ENCODE data around the gene ENPP6.
"Not testable (repeated sequence)": the region's sequence is repeated elsewhere in the genome, so short reads cannot be mapped to it uniquely, and the experiment has no call there.

The ENPP6 gene

DNA sequence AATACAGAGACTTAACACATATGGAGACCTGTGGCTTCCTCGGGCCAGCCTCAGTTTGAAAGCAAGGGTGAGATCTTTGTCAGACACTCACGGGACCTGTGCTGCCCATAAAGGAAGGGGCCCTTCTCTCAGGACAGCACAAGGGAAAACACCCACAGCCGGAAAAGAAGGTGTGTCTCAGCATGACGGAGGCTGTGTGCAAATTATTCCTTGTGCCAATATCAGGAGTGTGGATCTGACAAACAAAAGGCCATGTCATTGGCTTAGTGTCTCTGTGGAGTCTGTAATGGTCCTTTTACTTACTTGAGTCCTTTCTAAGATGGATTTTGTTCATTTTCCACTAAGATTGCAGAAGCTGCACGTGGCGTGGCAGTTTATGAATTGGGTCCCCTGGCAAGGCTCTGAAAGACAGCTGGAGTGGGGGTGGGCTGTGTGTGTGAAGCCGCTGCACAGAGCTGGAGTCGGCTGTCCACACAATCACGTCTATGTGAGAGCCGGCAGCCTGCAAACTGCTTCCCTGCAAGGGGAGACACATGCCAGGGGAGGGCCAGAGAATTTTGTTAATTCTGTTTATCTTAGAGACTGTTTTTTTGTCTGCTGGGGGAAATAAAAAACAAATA, 1.9 kb downstream of the ENPP6 start:
- H3K9me3 Mint-ChIP-seq = peaks cover 3 to 6% of the 10 kb centered on the region in 2 donors
- peaks cover 21 to 25% of the 10 kb centered on the region in 2 donors for H3K27me3 Mint-ChIP-seq
- DNase-seq (no peak), ATAC-seq (replicated peaks) (no peak)
- no peaks in the 10 kb centered on the region for H3K4me1 Mint-ChIP-seq
- no peak overlapping the region for H3K4me3 Mint-ChIP-seq
- H3K27ac Mint-ChIP-seq = no peak overlapping the region
- H3K36me3 Mint-ChIP-seq = no peaks in the 10 kb centered on the region

DNA sequence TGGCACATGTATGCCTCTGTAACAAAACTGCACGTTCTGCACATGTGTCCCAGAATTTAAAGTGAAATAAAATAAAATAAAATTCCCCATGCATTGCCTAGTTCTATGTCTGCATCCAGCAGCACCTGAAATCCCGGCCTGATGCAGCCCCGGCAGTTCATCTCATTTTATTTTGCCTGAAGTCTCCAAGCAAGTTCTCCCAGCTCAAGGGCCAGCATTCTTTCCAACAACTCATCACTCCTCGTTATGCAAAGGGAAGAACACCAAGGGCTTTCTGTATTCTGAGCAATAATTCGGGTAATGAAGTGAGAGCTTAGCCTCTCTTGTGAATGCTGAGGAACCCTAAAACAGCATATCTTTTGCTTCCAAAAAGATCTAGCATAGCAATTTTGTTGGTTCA, 2.7 kb downstream of the ENPP6 start:
- Mint-ChIP-seq H3K4me3 (no peak overlapping the region), H3K27ac (no peak overlapping the region), H3K4me1 (no peaks in the 10 kb centered on the region), H3K9me3 (peaks cover 3 to 6% of the 10 kb centered on the region in 2 donors), H3K36me3 (no peaks in the 10 kb centered on the region), H3K27me3 (peaks cover 21 to 25% of the 10 kb centered on the region in 2 donors)
- no peak for ATAC-seq (replicated peaks)
- no peak for DNase-seq

DNA sequence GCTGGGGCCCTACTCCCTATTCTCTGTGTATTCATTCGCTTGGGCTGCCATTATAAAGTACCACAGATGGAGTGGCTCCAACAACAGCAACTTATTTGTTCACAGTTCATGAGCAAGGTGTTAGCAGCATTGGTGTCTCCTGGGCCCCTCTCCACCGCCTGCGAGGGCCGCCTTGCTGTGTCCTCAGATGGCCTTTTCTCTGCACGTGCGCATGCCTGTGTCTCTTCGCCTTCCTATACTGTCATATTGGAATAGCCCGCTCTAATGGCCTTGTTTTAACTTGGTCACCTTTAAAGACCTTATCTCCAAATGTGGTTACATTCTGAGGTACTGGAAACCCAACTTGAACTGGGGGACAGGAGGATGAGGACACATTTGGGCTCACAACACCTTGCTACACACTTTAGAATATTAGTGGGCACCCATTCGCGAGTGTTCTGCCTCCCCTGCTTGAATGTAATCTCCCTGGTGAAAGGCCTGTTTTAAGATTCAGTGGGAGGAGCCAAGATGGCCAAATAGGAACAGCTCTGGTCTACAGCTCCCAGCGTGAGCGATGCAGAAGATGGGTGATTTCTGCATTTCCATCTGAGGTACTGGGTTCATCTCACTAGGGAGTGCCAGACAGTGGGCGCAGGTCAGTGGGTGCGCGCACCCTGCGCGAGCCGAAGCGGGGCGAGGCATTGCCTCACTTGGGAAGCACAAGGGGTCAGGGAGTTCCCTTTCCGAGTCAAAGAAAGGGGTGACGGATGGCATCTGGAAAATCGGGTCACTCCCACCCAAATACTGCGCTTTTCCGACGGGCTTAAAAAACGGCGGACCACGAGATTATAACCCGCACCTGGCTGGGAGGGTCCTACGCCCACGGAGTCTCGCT, 9.7 kb downstream of the ENPP6 start:
- peaks cover 27 to 30% of the 10 kb centered on the region in 2 donors for H3K27me3 Mint-ChIP-seq
- not testable (repeated sequence) for H3K4me3 Mint-ChIP-seq; H3K36me3 Mint-ChIP-seq; H3K27ac Mint-ChIP-seq; H3K9me3 Mint-ChIP-seq; DNase-seq; H3K4me1 Mint-ChIP-seq; ATAC-seq (replicated peaks)

DNA sequence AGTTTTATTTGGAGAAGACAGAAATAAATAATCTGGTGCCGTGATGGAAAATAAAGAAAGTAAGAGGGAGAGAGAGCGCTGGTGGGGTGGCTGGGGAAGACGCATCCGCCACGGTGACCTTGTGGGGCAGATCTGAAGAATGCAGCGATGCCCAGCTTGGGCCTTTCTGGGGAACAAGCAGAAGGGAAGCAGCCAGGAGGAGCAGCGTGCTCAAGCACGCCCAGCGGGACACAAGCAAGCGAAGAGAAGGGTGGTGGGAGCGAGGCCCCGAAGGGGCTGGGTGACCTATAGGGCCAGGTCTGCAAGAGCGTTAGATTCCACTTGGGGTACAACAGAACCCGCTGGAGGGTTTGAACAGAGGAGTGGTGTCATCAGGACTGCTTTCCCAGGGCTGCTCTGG, 12.4 kb downstream of the ENPP6 start:
- ATAC-seq (replicated peaks) (no peak), DNase-seq (no peak)
- H3K4me3 Mint-ChIP-seq = no peak overlapping the region
- peaks cover 37% of the 10 kb centered on the region in 2 donors for H3K27me3 Mint-ChIP-seq
- H3K27ac Mint-ChIP-seq = no peak overlapping the region
- peaks cover 0 to 1% of the 10 kb centered on the region in 2 donors for H3K4me1 Mint-ChIP-seq
- peaks cover 0 to 3% of the 10 kb centered on the region in 2 donors for H3K36me3 Mint-ChIP-seq
- H3K9me3 Mint-ChIP-seq = peaks cover 0 to 3% of the 10 kb centered on the region in 2 donors

DNA sequence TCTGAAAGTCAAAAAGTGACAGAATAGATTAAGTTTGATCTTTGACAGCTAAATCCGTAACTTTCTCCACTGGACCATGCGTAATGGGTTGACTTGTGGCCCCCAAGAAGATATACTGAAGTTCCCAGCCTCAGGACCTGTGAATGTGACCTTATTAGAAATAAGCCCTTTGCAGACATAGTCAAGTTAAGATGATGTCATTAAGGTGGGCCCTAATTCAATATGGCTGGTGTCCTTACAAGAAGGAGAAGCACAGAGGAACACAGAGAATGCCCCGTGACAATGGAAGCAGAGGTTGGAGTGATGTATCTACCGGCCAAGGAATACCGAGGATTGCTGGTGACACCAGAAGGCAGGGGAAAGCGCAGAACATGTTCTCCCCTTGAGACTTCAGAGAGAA, 14.4 kb downstream of the ENPP6 start:
- Mint-ChIP-seq H3K9me3 (peaks cover 0 to 3% of the 10 kb centered on the region in 2 donors), H3K4me1 (peaks cover 0 to 1% of the 10 kb centered on the region in 2 donors), H3K36me3 (peaks cover 0 to 3% of the 10 kb centered on the region in 2 donors), H3K27ac (no peak overlapping the region), H3K4me3 (no peak overlapping the region), H3K27me3 (peaks cover 35 to 36% of the 10 kb centered on the region in 2 donors)
- no peak for ATAC-seq (replicated peaks)
- no peak for DNase-seq

DNA sequence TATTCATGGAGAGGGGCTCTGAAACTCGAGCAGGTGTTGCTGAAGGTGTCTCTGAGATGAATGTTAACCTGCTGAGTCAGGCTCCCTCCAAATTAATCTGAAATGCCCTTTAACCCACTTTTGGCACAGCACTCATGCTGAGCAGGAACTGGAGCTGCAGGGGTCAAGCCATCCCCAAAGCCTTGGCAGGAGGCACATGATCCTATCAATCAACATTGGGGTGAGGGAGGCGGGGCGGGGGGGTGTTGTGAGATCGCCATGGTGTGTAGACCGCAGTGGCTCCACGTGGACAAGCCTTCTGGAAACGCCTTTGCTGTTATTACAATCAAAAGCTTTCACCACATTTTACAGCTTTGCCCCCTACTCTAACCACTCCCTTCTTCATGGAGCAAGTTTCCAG, 16.5 kb downstream of the ENPP6 start:
- no peak for ATAC-seq (replicated peaks)
- H3K27ac Mint-ChIP-seq = peak overlapping the region; percentile 82
- no peak overlapping the region for H3K4me3 Mint-ChIP-seq
- H3K36me3 Mint-ChIP-seq = peaks cover 0 to 3% of the 10 kb centered on the region in 2 donors
- peaks cover 0 to 1% of the 10 kb centered on the region in 2 donors for H3K4me1 Mint-ChIP-seq
- peaks cover 29 to 35% of the 10 kb centered on the region in 2 donors for H3K27me3 Mint-ChIP-seq
- no peaks in the 10 kb centered on the region for H3K9me3 Mint-ChIP-seq
- no peak for DNase-seq

DNA sequence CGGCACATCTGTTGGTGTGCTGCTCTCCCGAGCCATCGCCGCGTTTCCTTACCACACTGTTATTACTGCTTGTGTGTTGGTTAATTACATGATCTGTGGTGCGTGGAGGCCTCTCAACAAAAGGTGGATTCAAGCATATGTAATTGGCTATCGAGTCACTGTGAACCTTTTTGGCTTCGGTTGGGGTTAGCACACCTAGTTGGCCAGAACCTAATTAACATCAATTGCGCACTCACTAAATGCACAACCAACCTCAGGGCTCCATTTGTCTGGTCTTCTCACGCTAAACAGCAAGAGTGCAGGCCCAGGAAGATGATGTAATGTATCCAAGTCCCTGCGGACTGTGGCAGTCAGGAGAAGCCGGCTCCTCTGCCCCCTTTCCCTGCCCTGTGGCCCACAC, 17.4 kb downstream of the ENPP6 start:
- Mint-ChIP-seq H3K27me3 (peaks cover 27 to 36% of the 10 kb centered on the region in 2 donors), H3K4me1 (peaks cover 0 to 1% of the 10 kb centered on the region in 2 donors), H3K27ac (no peak overlapping the region), H3K4me3 (no peak overlapping the region), H3K9me3 (no peaks in the 10 kb centered on the region), H3K36me3 (peaks cover 0 to 3% of the 10 kb centered on the region in 2 donors)
- DNase-seq = no peak
- ATAC-seq (replicated peaks) = no peak

DNA sequence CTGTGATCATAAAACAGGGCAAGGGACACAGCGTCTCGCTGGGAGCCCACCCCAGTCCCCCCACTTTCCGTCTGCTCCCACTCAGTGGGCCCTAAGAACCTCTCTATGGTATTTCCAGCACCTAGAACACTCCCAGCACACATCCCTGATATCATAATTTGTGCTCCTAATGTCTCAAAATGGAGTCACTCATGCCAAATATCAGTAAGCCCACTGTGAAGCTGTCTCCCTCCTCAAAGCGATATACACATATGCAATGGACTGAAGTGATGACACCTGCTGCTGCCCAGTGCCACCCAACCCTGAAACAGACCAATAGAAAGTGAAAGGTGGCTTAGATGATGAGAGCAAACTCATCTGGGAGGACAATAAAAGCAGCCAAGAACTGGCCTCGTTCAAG, 17.9 kb downstream of the ENPP6 start:
- H3K4me1 Mint-ChIP-seq = peaks cover 0 to 1% of the 10 kb centered on the region in 2 donors
- no peak overlapping the region for H3K27ac Mint-ChIP-seq
- no peaks in the 10 kb centered on the region for H3K9me3 Mint-ChIP-seq
- H3K4me3 Mint-ChIP-seq = no peak overlapping the region
- DNase-seq (no peak), ATAC-seq (replicated peaks) (no peak)
- H3K36me3 Mint-ChIP-seq = no peaks in the 10 kb centered on the region
- peaks cover 27 to 33% of the 10 kb centered on the region in 2 donors for H3K27me3 Mint-ChIP-seq

DNA sequence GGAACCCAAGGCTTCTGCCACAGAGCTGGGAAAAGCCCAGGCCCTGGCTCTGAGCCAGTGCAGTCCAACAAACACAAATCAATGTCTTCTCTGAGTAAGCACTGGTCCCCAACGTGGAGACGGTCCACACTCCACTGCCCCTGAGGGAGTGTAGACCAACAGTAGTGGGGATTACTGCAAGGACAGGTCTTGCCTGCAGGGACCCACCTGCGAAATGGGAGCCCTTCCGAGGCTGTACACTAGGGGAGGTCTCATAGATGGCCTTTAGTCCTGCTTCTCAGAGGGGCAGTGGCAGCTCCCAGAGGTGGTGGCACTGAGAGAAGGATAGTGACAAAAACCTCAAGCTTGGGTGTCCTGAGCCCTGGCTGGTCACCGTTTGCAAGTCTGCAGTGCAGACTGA, 19.5 kb downstream of the ENPP6 start:
- DNase-seq (no peak), ATAC-seq (replicated peaks) (no peak)
- Mint-ChIP-seq H3K27ac (no peak overlapping the region), H3K27me3 (peaks cover 23 to 35% of the 10 kb centered on the region in 2 donors), H3K9me3 (no peaks in the 10 kb centered on the region), H3K4me1 (peaks cover 0 to 1% of the 10 kb centered on the region in 2 donors), H3K4me3 (no peak overlapping the region), H3K36me3 (no peaks in the 10 kb centered on the region)

DNA sequence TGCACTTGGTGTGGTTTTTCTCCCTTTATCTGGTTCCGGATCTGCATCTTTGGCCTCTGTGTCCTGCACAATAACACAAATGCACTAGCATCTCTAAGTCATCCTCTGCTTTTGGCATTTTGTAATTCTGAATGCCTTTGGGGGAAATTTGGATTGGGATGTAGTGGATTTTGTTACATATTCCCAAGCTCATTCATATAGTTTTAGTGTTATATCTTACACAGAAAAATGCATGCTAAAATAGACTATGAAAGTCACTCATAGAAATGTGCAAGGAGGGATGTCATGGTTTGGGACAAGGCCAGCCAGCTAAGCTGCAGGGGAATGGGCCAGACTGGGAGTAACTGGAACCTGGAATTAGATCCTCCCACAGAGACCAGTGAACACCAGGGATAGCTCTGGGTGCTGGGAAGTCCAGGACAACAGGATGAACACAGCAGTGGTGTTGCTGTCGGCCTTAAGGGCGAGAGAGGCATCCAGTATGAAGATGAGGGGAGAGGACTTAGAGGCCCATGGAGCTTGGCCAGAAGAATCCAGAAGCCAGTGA, 20.1 kb downstream of the ENPP6 start:
- DNase-seq (no peak), ATAC-seq (replicated peaks) (no peak)
- Mint-ChIP-seq H3K4me1 (peaks cover 0 to 1% of the 10 kb centered on the region in 2 donors), H3K36me3 (no peaks in the 10 kb centered on the region), H3K4me3 (no peak overlapping the region), H3K27me3 (peaks cover 22 to 35% of the 10 kb centered on the region in 2 donors), H3K27ac (no peak overlapping the region), H3K9me3 (no peaks in the 10 kb centered on the region)

DNA sequence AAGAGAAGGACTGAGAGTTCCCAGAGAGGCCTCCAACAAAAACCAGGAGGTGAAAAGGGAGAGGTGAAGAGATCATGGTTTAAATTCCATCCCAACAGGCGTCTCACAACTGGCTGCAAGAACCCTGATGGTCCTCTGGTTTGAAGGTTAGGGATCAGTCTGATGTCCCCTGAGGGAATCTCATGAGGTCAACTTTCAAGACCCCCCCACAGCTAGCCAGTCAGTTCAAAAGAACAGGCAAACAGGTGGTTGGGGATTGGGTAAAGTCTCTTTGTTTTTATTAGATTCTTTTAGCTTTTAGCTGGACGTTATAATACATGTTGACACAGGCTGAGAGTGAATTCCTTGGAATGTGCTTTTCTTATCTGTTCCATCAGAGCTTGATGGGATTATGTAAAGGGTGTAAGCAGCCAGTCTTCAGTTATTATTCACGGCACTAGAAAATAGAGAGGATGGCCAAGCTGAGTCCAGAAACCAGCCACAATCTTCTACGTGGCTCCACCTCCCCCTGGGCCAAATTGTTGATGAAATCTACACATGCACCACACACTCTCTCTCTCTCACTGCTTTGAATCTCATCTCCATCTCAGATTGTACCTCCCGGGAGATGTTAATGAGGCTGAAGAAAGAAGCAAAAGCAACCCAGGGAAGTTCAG, 20.8 kb downstream of the ENPP6 start:
- Mint-ChIP-seq H3K36me3 (no peaks in the 10 kb centered on the region), H3K9me3 (no peaks in the 10 kb centered on the region), H3K4me3 (no peak overlapping the region), H3K27ac (no peak overlapping the region), H3K4me1 (peaks cover 0 to 1% of the 10 kb centered on the region in 2 donors), H3K27me3 (peaks cover 18 to 35% of the 10 kb centered on the region in 2 donors)
- ATAC-seq (replicated peaks) (no peak), DNase-seq (no peak)

DNA sequence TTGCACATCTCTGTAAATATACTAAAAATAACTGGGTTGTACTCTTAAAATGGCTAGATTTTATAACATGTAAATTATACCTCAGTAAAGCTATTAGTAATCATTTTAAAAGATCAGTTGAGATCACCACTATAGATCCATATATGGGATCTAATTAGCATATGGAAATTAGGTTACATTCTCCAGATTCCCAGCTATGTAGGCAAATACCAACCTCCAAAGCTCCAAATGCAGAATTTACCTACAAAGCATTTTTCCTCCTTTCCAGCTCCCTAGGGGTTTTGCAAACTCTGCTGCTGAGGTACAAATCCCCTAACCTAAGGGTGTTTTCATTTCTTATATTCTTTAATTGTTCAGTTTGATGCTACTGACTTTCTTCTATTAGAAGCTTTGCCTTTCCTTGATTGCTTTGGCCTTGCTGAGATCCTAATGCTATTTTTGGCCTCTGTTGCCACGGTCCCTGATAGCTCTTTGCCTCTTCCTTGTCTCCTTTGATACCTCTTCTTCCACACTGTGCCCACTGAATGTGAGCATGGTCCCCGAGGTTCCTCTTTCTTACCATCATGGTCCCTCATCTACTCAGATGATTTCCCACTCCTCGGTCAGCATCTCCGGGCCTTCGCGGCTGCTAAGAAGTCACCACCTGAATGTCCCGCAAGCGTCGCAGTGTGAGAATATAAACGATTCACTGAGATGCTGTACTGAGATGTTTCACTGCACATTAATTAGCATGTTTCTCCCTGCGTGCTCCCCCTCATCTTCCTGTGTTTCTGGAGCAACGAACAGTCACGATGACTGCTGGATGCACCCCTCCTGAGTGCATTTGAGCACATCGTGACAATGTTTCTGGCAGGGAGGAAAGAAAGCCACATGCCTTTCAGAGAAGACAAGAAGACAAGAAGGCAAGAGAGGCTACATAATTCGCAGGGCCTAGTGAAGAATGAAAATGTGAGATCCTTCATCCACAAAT, 23.8 kb downstream of the ENPP6 start:
- no peaks in the 10 kb centered on the region for H3K9me3 Mint-ChIP-seq
- peak overlapping the region; percentile 76 for H3K27ac Mint-ChIP-seq

DNA sequence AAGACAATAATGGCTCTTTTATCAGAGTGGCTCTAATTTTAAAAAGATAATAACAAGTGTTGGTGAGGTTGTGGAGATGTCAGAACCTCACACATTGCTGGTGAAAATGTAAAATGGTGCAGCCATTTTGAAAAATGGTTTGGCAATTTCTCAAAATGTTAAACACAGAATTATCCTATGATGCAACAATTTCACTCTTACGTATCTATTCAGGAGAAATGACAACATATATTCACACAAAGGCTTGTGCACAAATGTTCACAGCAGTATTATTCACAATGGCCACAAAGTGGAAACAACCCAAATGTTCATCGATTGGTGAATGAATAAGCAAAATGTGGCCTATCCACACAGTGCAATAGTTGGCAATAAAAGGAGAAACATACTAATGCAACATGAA, 24.7 kb downstream of the ENPP6 start:
- Mint-ChIP-seq H3K27ac (no peak overlapping the region), H3K4me3 (no peak overlapping the region), H3K36me3 (no peaks in the 10 kb centered on the region), H3K9me3 (no peaks in the 10 kb centered on the region), H3K27me3 (peaks cover 13 to 28% of the 10 kb centered on the region in 2 donors), H3K4me1 (no peaks in the 10 kb centered on the region)
- no peak for ATAC-seq (replicated peaks)
- DNase-seq = no peak

More for the DNA sequence above, 23.8 kb downstream of the ENPP6 start:
- H3K27me3 Mint-ChIP-seq = peaks cover 13 to 28% of the 10 kb centered on the region in 2 donors
- H3K4me1 Mint-ChIP-seq = no peaks in the 10 kb centered on the region
- peak; percentile 54 to 57 for ATAC-seq (replicated peaks)
- no peaks in the 10 kb centered on the region for H3K36me3 Mint-ChIP-seq
- H3K4me3 Mint-ChIP-seq = no peak overlapping the region
- no peak for DNase-seq

Data from stimulated activated naive B cell treated with anti-CD40 and anti-IgM and Interleukin-4, amounts not matched to agents 10 μg/mL and 1 μg/mL and 100 μg/mL, for 72 hours (primary cell).